Omental fat pad (tissue), 4 donors: ENCODE measurements around the gene ZDHHC14. TPM values are rescaled to one million over a fixed set of nuclear protein-coding genes. Genes with fewer than 3 reads are reported as not detected.
A peak's percentile ranks its signal among the peaks of the same experiment; 100 is the strongest.

ENCODE experiments used
- ATAC-seq: fragments of 150-250 bp; one replicate; pipeline ENCODE4 v1.9.1; 2016; ENCODE audit warnings: mild to moderate bottlenecking, moderate library complexity; ENCODE audit not compliant: low FRiP score
- DNase-seq: peaks from one replicate; pipeline ENCODE4 v3.0.0-alpha.2; 2019; ENCODE audit warnings: low spot score
- CTCF ChIP-seq, 3 donors: fragments of 450-650 bp; IDR thresholded peaks; one replicate each; pipeline ENCODE4 v1.5.1; 2016 to 2017; ENCODE audit warnings: antibody characterized with exemption in 3 of 3, mild to moderate bottlenecking in 3 of 3, moderate library complexity in 2 of 3
- total RNA-seq, 4 donors: library from RNA; depleted of rRNA; stranded (reverse); fragments of >200 nt; gene quantifications; one replicate each; pipeline ENCODE4 v1.1.0, GENCODE V29; 2016

ZDHHC14 gene
- total RNA-seq, 4 donors from 2014 or later: 5.6 to 13.7 (median 6.9) TPM

DNA sequence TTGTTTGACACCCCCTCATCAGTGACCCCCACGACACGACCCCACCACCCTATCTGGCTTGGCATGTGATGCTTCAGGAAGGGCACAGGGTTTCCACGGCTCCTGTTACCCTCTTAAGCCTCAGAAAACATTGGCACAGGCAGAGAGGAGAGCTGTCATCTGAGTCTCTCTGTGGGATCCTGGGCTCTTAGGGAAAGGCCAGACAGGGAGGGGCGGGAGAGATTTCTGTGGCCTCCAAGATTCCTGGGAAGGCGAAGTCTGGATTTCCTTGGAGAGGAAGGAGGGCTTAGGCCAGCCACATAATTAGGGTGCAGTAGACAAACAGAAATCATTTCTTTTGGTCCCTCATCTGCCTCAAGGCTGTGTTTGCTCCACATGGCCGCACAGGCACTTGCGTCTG lies 250.4 kb downstream of the ZDHHC14 start:
- TF ChIP-seq CTCF (IDR thresholded peaks at IDR 0.05): no peak
- ATAC-seq (no peak), DNase-seq (no peak)

DNA sequence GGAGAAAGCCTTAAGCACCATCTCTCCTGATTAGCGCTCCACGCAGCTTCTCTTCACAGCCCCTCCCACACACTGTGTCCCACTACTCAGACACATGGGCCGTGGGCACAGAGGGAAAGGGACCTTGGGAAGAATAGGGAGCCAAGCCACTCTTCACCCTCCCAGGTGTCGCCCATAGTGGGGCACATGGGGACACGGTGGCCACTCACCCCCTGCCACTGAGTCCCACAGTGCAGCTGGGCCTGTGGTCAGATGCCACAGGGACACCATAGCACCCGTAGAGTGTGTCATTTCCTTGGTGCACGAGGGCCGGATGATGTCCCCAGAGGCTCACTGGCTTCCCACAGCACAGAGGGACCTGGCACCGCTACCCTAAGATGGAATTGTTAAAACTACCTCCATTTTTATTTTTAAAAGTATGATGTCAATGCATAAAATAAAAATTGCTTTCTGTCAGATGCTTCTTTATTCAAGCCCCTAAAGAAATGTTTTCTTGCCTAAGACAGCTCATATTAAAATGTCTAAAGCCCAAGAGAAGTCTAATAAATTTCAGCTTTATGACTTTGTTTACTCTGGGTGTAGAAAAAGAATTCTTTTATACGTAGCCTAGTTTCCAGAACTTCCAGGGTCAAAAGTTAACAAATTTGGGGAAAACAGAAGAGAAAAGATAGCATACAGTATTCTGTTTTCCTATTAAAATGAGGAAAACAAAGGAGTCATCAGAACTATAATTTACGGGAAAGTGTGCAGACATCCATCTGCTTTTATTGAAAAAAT lies 251.0 kb downstream of the ZDHHC14 start:
- no peak for DNase-seq
- TF ChIP-seq CTCF (IDR thresholded peaks at IDR 0.05): no peak
- ATAC-seq: no peak

DNA sequence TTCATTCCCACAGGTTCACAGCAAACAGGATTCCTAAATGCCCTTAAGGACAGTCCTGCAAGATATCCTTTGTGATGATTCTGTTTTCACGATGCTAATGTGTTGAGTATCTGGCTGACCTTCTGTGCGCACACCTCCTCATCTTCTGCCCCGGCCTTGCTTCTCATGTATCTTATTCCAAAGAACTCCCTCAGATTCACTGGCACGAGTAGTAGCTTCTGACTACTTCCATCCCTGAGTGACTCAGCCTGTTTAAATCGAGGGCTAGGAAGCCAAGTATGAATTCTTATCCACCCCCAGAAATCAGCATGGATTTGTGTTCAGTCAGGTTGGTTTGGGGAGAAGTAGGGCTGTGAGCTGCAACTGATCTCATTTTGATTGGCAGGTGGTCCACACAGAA lies 251.8 kb downstream of the ZDHHC14 start:
- ATAC-seq (peak; percentile 88), DNase-seq (no peak)
- TF ChIP-seq CTCF (IDR thresholded peaks at IDR 0.05): no peak

GRCh38 chr6:157634546-157634945 lies 253.6 kb downstream of the ZDHHC14 start:
- no peak for ATAC-seq
- no peak for DNase-seq
- TF ChIP-seq CTCF (IDR thresholded peaks at IDR 0.05): no peak

DNA sequence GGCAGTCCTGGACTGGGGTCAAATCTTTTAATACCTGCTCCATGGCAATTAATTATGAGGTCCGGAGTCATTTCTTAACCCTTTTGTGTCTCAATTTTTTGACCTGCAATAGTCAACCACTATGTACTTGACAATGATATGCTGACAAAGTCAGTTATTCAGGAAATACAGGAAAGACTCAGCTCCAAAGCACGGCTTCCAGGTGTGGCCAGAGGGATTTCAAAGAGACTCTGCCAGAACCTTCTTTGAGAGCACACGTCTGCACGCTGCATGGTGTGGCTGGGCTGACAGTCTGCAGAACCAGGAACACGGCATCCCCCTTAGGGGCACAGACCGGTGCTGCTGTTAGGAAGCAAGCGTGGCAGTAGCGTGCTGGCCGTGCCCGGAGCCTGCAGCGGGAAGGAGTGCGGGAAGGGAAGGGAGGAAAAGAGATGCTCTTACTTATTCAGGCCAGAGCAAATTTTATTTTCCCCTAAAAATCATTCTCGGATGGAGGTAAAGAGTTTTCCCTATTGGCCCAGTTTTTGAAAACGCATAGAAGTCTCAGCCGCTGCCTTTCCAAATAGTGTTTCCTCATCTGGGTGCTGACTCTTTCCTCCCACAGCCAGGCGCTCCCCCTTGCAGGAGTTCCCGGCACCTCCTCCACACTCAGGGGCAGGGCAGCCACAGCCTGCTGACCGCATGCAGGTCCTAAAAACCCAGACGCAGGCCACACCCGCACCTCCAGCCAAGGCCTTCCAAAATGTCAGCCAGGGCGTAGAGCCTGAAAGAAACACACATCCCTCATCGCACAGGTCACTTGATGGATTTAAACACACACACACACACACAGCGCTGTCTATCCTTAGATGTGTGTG lies 254.6 kb downstream of the ZDHHC14 start:
- peak; percentile 85 for ATAC-seq
- DNase-seq: no peak
- no peak for TF ChIP-seq CTCF (IDR thresholded peaks at IDR 0.05)

DNA sequence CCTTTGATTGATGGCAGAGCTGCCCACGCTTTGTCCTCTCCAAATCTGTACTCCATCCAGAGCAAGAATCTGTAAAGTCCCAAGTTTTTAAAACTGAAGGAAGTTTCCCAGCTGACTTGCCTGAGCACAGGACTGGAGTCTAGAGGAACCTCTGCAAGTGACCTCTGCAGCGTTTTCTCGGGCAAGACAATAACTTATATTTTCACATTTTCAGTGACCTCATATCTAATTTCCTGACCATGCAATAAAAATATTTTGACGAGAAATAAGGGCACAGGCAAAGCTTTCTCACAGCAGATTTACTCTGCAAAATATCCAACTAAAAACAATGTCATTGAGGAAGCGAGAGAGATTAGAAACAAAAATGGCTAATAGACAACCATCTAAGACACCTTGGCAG lies 256.5 kb downstream of the ZDHHC14 start:
- DNase-seq (no peak), ATAC-seq (no peak)
- TF ChIP-seq CTCF (IDR thresholded peaks at IDR 0.05): no peak
